HCT116 (cell line): ENCODE measurements around the gene CATSPERZ. TPM values are rescaled to one million over a fixed set of nuclear protein-coding genes. Genes with fewer than 3 reads are reported as not detected.

Source experiments
- ATAC-seq: fragments of 200-7000 bp; cut with Tn5 transposase; 2 replicates; pipeline ENCODE4 v1.9.1; 2020; ENCODE audit warnings: mild to moderate bottlenecking, moderate library complexity
- BruUV-seq: library from RNA; stranded (reverse); fragments of 400-500 nt; replicated peaks from 2 replicates; lab custom pipeline; 2021; lab: Mats Ljungman, UMichigan
- CTCF ChIA-PET: fragments of 300-600 bp; sonication (Branson Sonifier 250); formaldehyde crosslinking; loops from one replicate; lab custom pipeline; 2021; ENCODE audit warnings: antibody characterized with exemption; lab: Charles Lee
- POLR2A ChIA-PET: fragments of 300-600, 350-600 bp; sonication (Branson Sonifier 250); formaldehyde crosslinking; loops from one replicate; lab custom pipeline; 2021; ENCODE audit warnings: antibody characterized with exemption; lab: Charles Lee
- RAD21 ChIA-PET, 2 experiments: fragments of 300-600 bp; sonication (Branson Sonifier 250); formaldehyde crosslinking; loops; one replicate each; lab custom pipeline; 2023; ENCODE audit warnings: low total read pairs in 2 of 2; ENCODE audit not compliant: uncharacterized antibody in 2 of 2, unreplicated experiment in 2 of 2, low non-redundant PET in 1 of 2; lab: Charles Lee
- DNase-seq: peaks from one replicate; pipeline ENCODE4 v3.0.0-alpha.2; 2010; ENCODE audit warnings: low read depth, low spot score
- H2AFZ ChIP-seq: fragments of 200-600 bp; shearing (Covaris generic), sonication (generic); 2 replicates; pipeline ENCODE4 v1.6.1; 2017; ENCODE audit warnings: low read depth, mixed run types, mixed read lengths, antibody characterized with exemption, low read length; ENCODE audit not compliant: poor library complexity, severe bottlenecking
- H3K27ac ChIP-seq: 2 replicates; pipeline ENCODE4 v1.5.1; 2012; ENCODE audit warnings: low read depth, low read length
- H3K27me3 ChIP-seq: fragments of 200-600 bp; sonication (generic); 2 replicates; pipeline ENCODE4 v1.6.1; 2016; ENCODE audit warnings: mixed run types, low read length, mixed read lengths; ENCODE audit not compliant: insufficient read depth
- H3K36me3 ChIP-seq, 2 experiments: fragments of 200-500 bp in 1 of 2; fragments of 200-600 bp in 1 of 2; sonication (Bioruptor generic) in 1 of 2; sonication (generic) in 1 of 2; 2 replicates each; pipeline versions ENCODE4 v1.5.1 to v1.6.1; 2014 to 2016; ENCODE audit warnings: low read length in 2 of 2, inconsistent platforms in 1 of 2, mixed read lengths in 1 of 2, mixed run types in 1 of 2; ENCODE audit not compliant: insufficient read depth in 2 of 2, control insufficient read depth in 1 of 2
- H3K4me1 ChIP-seq, 2 experiments: fragments of 200-600 bp in 1 of 2; sonication (generic) in 1 of 2; 2 replicates each; pipeline versions ENCODE4 v1.5.1 to v1.6.1; 2012 to 2017; ENCODE audit warnings: low read length in 2 of 2, inconsistent platforms in 1 of 2, mild to moderate bottlenecking in 1 of 2, mixed read lengths in 1 of 2, mixed run types in 1 of 2, moderate library complexity in 1 of 2; ENCODE audit not compliant: insufficient read depth in 2 of 2, control insufficient read depth in 1 of 2
- H3K4me2 ChIP-seq: fragments of 200-600 bp; sonication (generic); 2 replicates; pipeline ENCODE4 v1.6.1; 2017; ENCODE audit warnings: mixed run types, low read length, mixed read lengths
- H3K4me3 ChIP-seq, 2 experiments: fragments of 200-600 bp in 1 of 2; sonication (generic) in 1 of 2; replicated peaks in 1 of 2; 2 replicates each; pipeline ENCODE4 v1.5.1; 2011 to 2016; ENCODE audit warnings: low read length in 2 of 2, control low read depth in 1 of 2, low read depth in 1 of 2, mild to moderate bottlenecking in 1 of 2, mixed read lengths in 1 of 2, mixed run types in 1 of 2
- H3K79me2 ChIP-seq: fragments of 200-600 bp; sonication (generic); 2 replicates; pipeline ENCODE4 v1.6.1; 2017; ENCODE audit warnings: mild to moderate bottlenecking, mixed run types, low read length, moderate library complexity, mixed read lengths; ENCODE audit not compliant: insufficient read depth
- H3K9ac ChIP-seq: fragments of 200-600 bp; sonication (generic); 2 replicates; pipeline ENCODE4 v1.6.1; 2016; ENCODE audit warnings: low read length, mixed read lengths
- H3K9me2 ChIP-seq: fragments of 200-600 bp; sonication (generic), shearing (Covaris generic); 2 replicates; pipeline ENCODE4 v1.6.1; 2017; ENCODE audit warnings: mixed run types, mild to moderate bottlenecking, moderate library complexity; ENCODE audit not compliant: insufficient read depth
- H3K9me3 ChIP-seq, 2 experiments: fragments of 200-500 bp in 1 of 2; fragments of 200-600 bp in 1 of 2; sonication (Bioruptor generic) in 1 of 2; sonication (generic) in 1 of 2; 2 replicates each; pipeline ENCODE4 v1.6.1; 2014 to 2017; ENCODE audit warnings: low read length in 2 of 2, mixed read lengths in 2 of 2, inconsistent platforms in 1 of 2, low read depth in 1 of 2, mild to moderate bottlenecking in 1 of 2, mixed run types in 1 of 2, moderate library complexity in 1 of 2; ENCODE audit not compliant: control insufficient read depth in 1 of 2, insufficient read depth in 1 of 2
- H4K20me1 ChIP-seq: fragments of 200-600 bp; sonication (generic), shearing (Covaris generic); 2 replicates; pipeline ENCODE4 v1.6.1; 2017; ENCODE audit warnings: mixed run types, mild to moderate bottlenecking, moderate library complexity; ENCODE audit not compliant: insufficient read depth
- ATF3 ChIP-seq: IDR thresholded peaks from 2 replicates; pipeline ENCODE4 v1.6.1; 2012
- CEBPB ChIP-seq: IDR thresholded peaks from 2 replicates; pipeline ENCODE4 v1.6.1; 2012; ENCODE audit warnings: low read depth
- CTCF ChIP-seq, 3 experiments: fragments of 200-600 bp in 1 of 3; sonication (generic) in 1 of 3; IDR thresholded peaks in 2 of 3; conservative IDR thresholded peaks in 1 of 3; 2 replicates each; pipeline ENCODE4 v1.5.1; 2012 to 2017; ENCODE audit warnings: low read depth in 2 of 3, low read length in 2 of 3, antibody characterized with exemption in 1 of 3, borderline replicate concordance in 1 of 3, control low read depth in 1 of 3, mild to moderate bottlenecking in 1 of 3, mixed read lengths in 1 of 3, mixed run types in 1 of 3, moderate library complexity in 1 of 3; ENCODE audit not compliant: insufficient read depth in 1 of 3
- EGR1 ChIP-seq: IDR thresholded peaks from 2 replicates; pipeline ENCODE4 v1.6.1; 2012; ENCODE audit warnings: low read depth
- ELF1 ChIP-seq: IDR thresholded peaks from 2 replicates; pipeline ENCODE4 v1.6.1; 2012; ENCODE audit warnings: low read depth, borderline replicate concordance
- EZH2 ChIP-seq: fragments of 200-600 bp; sonication (generic); IDR thresholded peaks from 2 replicates; pipeline ENCODE4 v1.6.1; 2017; ENCODE audit warnings: antibody characterized with exemption, mixed run types
- EZH2phosphoT487 ChIP-seq: fragments of 200-600 bp; IDR thresholded peaks from 2 replicates; pipeline ENCODE4 v1.6.1; 2018; ENCODE audit warnings: antibody characterized with exemption, borderline replicate concordance
- FOSL1 ChIP-seq: IDR thresholded peaks from 2 replicates; pipeline ENCODE4 v1.6.1; 2012; ENCODE audit warnings: low read depth
- JUND ChIP-seq: IDR thresholded peaks from 2 replicates; pipeline ENCODE4 v1.6.1; 2012
- MAX ChIP-seq: IDR thresholded peaks from 2 replicates; pipeline ENCODE4 v1.6.1; 2012
- POLR2A ChIP-seq: IDR thresholded peaks from 2 replicates; pipeline ENCODE4 v1.7.0; 2011; ENCODE audit warnings: borderline replicate concordance; ENCODE audit not compliant: insufficient read depth, insufficient read length; ENCODE audit errors: extremely low read depth
- POLR2AphosphoS5 ChIP-seq: IDR thresholded peaks from 2 replicates; pipeline ENCODE4 v1.6.1; 2011; ENCODE audit warnings: mild to moderate bottlenecking, low read depth, low read length, moderate library complexity
- RAD21 ChIP-seq: IDR thresholded peaks from 2 replicates; pipeline ENCODE4 v1.6.1; 2012; ENCODE audit warnings: low read depth, mild to moderate bottlenecking
- REST ChIP-seq: IDR thresholded peaks from 2 replicates; pipeline ENCODE4 v1.6.1; 2012; ENCODE audit warnings: low read depth
- SP1 ChIP-seq: IDR thresholded peaks from 2 replicates; pipeline ENCODE4 v1.6.1; 2012; ENCODE audit warnings: low read depth
- TCF7L2 ChIP-seq: IDR thresholded peaks from 2 replicates; pipeline ENCODE4 v1.7.0; 2011; ENCODE audit warnings: borderline replicate concordance, inconsistent platforms; ENCODE audit not compliant: insufficient read depth, insufficient read length; ENCODE audit errors: extremely low read depth
- YY1 ChIP-seq: IDR thresholded peaks from 2 replicates; pipeline ENCODE4 v1.6.1; 2011; ENCODE audit warnings: low read length, low read depth, moderate library complexity, mild to moderate bottlenecking; ENCODE audit not compliant: insufficient replicate concordance; ENCODE audit errors: extremely low read depth
- ZBTB33 ChIP-seq: IDR thresholded peaks from 2 replicates; pipeline ENCODE4 v1.6.1; 2011; ENCODE audit warnings: mild to moderate bottlenecking, low read length, moderate library complexity; ENCODE audit not compliant: insufficient replicate concordance; ENCODE audit errors: extremely low read depth
- ZFX ChIP-seq: fragments of 450-650 bp; IDR thresholded peaks from 2 replicates; pipeline ENCODE4 v1.6.1; 2017
- ZNF274 ChIP-seq: fragments of 200-500 bp; sonication (Bioruptor generic); IDR thresholded peaks from 2 replicates; pipeline ENCODE4 v1.6.1; 2014; ENCODE audit warnings: mild to moderate bottlenecking, low read depth, low read length, inconsistent platforms
- intact Hi-C: fragments of 100-400 bp; cut with micrococcal nuclease; formaldehyde crosslinking; loops from 2 replicates; pipeline ENCODE4 v1.10.0; 2022
- total RNA-seq: library from RNA; stranded (reverse); gene quantifications from one replicate; pipeline ENCODE4 v1.2.1, GENCODE V29; 2021; ENCODE audit not compliant: unreplicated experiment

CATSPERZ gene
- total RNA-seq, 1 experiment from 2014 or later: 1.7 TPM

GRCh38 chr11:64275841-64276240, 24.3 kb upstream of the CATSPERZ start:
- H3K36me3 ChIP-seq: no peaks in the 10 kb centered on the region; a peak in 1 of 4 replicates
- ChIA-PET CTCF (no interaction called here), POLR2A (no interaction called here), RAD21 (no interaction called here)
- H3K4me1 ChIP-seq: peaks cover 6 to 9% of the 10 kb centered on the region in 2 experiments; a peak in 2 of 4 replicates
- no peak overlapping the region for H3K9ac ChIP-seq
- no peaks in the 10 kb centered on the region for H3K9me2 ChIP-seq
- no peak for ATAC-seq
- H3K27me3 ChIP-seq: no peaks in the 10 kb centered on the region
- no peak overlapping the region for H3K4me3 ChIP-seq
- no TSS peak for BruUV-seq
- no peak overlapping the region for H3K27ac ChIP-seq
- H3K79me2 ChIP-seq: peaks cover 8% of the 10 kb centered on the region; the same call in 1 of the 2 replicates
- intact Hi-C loops: no loop called here
- no peak overlapping the region for H2AFZ ChIP-seq
- no peaks in the 10 kb centered on the region for H4K20me1 ChIP-seq
- no peak for TF ChIP-seq YY1
- TF ChIP-seq ELF1: no peak
- no peak for TF ChIP-seq SP1
- no peak for TF ChIP-seq FOSL1
- TF ChIP-seq EZH2phosphoT487: no peak
- no peak for TF ChIP-seq JUND
- no peak for TF ChIP-seq MAX
- TF ChIP-seq ZBTB33: no peak
- TF ChIP-seq CTCF (IDR thresholded peaks at IDR 0.05 in 2 of 3, conservative IDR thresholded peaks at IDR 0.05 in 1 of 3; ENCODE audit: borderline replicate concordance in 1 of 3, insufficient read depth in 1 of 3, low read depth in 2 of 3, low read length in 2 of 3): no peak
- no peak for TF ChIP-seq TCF7L2
- TF ChIP-seq POLR2AphosphoS5: no peak
- TF ChIP-seq RAD21: no peak
- no peak for TF ChIP-seq ZNF274
- no peak for TF ChIP-seq ZFX
- TF ChIP-seq EZH2: no peak
- TF ChIP-seq REST: no peak
- TF ChIP-seq POLR2A: no peak
- TF ChIP-seq CEBPB: no peak
- TF ChIP-seq ATF3: no peak
- no peak for TF ChIP-seq EGR1
- TF ChIP-seq, all 23 proteins: peak for 0
- no peaks in the 10 kb centered on the region for H3K9me3 ChIP-seq
- no peak overlapping the region for H3K4me2 ChIP-seq
- no peak for DNase-seq
